ENCODE measurements around the gene AUH. TPM values are rescaled to one million over a fixed set of nuclear protein-coding genes. Genes with fewer than 3 reads are reported as not detected.
"Not testable (repeated sequence)": the region's sequence is repeated elsewhere in the genome, so short reads cannot be mapped to it uniquely, and the experiment has no call there.

The AUH gene
- total and polyA plus RNA-seq, 9 of the 15 experiments (the other 6 are each of a cell fraction or from before 2014, with no cell fraction given) = 3.4 to 29.0 (median 10.1) TPM

- TF ChIP-seq REST (IDR thresholded peaks at IDR 0.05; ENCODE audit: borderline replicate concordance) (no peak), REST (CRISPR knock-in tag; IDR thresholded peaks at IDR 0.05; ENCODE audit: low read depth) (no peak), BRD4 (IDR thresholded peaks at IDR 0.05) (no peak), ARID4B (CRISPR knock-in tag; IDR thresholded peaks at IDR 0.05) (no peak), ZNF140 (CRISPR knock-in tag; IDR thresholded peaks at IDR 0.05) (no peak), HIVEP1 (CRISPR knock-in tag; IDR thresholded peaks at IDR 0.05) (no peak)
Measured at GRCh38 chr9:91391412-91391811, 29.7 kb upstream of the AUH start (continued).

GRCh38 chr9:91389686-91390085 lies 28.0 kb upstream of the AUH start:
- ATAC-seq; H3K79me2 ChIP-seq (ENCODE audit: control insufficient read depth, insufficient read depth, low read length); H3K4me2 ChIP-seq (ENCODE audit: insufficient read depth, low read length); in situ Hi-C loops (cut with MboI); H3K9ac ChIP-seq (ENCODE audit: insufficient read depth in 1 of 2, low read depth in 2 of 2, low read length in 2 of 2); H2AFZ ChIP-seq (ENCODE audit: low read depth, low read length); H3K36me3 ChIP-seq (ENCODE audit: control insufficient read depth, insufficient read depth, low read length); DNase-seq (ENCODE audit: extremely low read depth in 1 of 4, low spot score in 3 of 4); BruUV-seq (replicated peaks); H3K27ac ChIP-seq (ENCODE audit: extremely low read depth, low read depth, low read length); H3K27me3 ChIP-seq (ENCODE audit: control insufficient read depth in 2 of 2, insufficient read depth in 2 of 2, low read length in 2 of 2); intact Hi-C loops (cut with micrococcal nuclease); H3K9me1 ChIP-seq (ENCODE audit: control insufficient read depth, insufficient read depth, low read length); H3K9me3 ChIP-seq (replicated peaks; ENCODE audit: control insufficient read depth, insufficient read depth, low read depth, low read length); FAIRE-seq; H4K20me1 ChIP-seq (replicated peaks; ENCODE audit: control insufficient read depth, insufficient read depth, low read length); H3K4me1 ChIP-seq (replicated peaks in 1 of 2; ENCODE audit: control insufficient read depth in 2 of 2, insufficient read depth in 2 of 2, low read length in 2 of 2); H3K4me3 ChIP-seq; POLR2A ChIA-PET; CTCF ChIA-PET (ENCODE audit: low intra/inter-chr PET ratio): not testable (repeated sequence)
- 44% methylated on average over 4 of the region's 4 CpGs for WGBS (ENCODE audit: insufficient coverage, low coverage, missing lambda C conversion rate)

Measured in K562 (cell line).